Panc1 (cell line): ENCODE measurements around the gene ATP1B3.

Source experiments
- POLR2AphosphoS5 ChIP-seq: IDR thresholded peaks from 2 replicates; pipeline ENCODE4 v1.6.1; 2012; ENCODE audit warnings: mild to moderate bottlenecking, low read depth, low read length, moderate library complexity
- SIN3A ChIP-seq: IDR thresholded peaks from 2 replicates; pipeline ENCODE4 v1.6.1; 2012; ENCODE audit warnings: low read depth, mild to moderate bottlenecking, low read length, moderate library complexity, borderline replicate concordance; ENCODE audit not compliant: insufficient read depth
- TCF7L2 ChIP-seq: IDR thresholded peaks from 2 replicates; pipeline ENCODE4 v1.6.1; 2011; ENCODE audit warnings: mild to moderate bottlenecking, low read depth, low read length, inconsistent platforms
- TF ChIP-seq, protein P1 (sequence below): fragments of 450-650 bp; IDR thresholded peaks from 2 replicates; pipeline ENCODE4 v1.5.1; 2017; ENCODE audit warnings: mild to moderate bottlenecking
- TF ChIP-seq, protein P2 (sequence below), 2 experiments: IDR thresholded peaks; 2 replicates each; pipeline ENCODE4 v1.6.1; 2011 to 2012; ENCODE audit warnings: low read depth in 2 of 2, control low read depth in 1 of 2, low read length in 1 of 2, mild to moderate bottlenecking in 1 of 2, moderate library complexity in 1 of 2; ENCODE audit not compliant: insufficient read depth in 1 of 2

DNA sequence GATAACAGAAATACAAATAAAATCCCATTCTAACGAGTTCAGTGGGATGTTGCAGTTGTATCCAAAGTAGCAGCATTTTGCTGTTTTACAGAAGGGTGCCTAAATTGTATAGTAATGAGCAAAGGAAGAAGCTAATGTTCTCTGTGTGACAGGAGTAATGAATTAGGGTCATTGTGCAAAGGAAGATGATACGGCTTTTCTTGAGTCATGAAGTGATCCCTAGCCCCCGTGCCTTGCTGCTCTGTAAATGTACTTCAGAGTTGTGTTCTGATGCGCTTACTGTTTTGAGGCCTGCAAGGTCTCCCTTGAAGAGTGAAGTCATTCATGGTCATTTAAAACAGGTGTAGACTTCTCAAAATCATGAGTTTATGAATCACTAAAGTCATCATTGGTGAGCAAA lies 37.9 kb downstream of the ATP1B3 start:
- TF ChIP-seq, protein P1, sequence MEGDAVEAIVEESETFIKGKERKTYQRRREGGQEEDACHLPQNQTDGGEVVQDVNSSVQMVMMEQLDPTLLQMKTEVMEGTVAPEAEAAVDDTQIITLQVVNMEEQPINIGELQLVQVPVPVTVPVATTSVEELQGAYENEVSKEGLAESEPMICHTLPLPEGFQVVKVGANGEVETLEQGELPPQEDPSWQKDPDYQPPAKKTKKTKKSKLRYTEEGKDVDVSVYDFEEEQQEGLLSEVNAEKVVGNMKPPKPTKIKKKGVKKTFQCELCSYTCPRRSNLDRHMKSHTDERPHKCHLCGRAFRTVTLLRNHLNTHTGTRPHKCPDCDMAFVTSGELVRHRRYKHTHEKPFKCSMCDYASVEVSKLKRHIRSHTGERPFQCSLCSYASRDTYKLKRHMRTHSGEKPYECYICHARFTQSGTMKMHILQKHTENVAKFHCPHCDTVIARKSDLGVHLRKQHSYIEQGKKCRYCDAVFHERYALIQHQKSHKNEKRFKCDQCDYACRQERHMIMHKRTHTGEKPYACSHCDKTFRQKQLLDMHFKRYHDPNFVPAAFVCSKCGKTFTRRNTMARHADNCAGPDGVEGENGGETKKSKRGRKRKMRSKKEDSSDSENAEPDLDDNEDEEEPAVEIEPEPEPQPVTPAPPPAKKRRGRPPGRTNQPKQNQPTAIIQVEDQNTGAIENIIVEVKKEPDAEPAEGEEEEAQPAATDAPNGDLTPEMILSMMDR, result no peak
- TF ChIP-seq, protein P2, sequence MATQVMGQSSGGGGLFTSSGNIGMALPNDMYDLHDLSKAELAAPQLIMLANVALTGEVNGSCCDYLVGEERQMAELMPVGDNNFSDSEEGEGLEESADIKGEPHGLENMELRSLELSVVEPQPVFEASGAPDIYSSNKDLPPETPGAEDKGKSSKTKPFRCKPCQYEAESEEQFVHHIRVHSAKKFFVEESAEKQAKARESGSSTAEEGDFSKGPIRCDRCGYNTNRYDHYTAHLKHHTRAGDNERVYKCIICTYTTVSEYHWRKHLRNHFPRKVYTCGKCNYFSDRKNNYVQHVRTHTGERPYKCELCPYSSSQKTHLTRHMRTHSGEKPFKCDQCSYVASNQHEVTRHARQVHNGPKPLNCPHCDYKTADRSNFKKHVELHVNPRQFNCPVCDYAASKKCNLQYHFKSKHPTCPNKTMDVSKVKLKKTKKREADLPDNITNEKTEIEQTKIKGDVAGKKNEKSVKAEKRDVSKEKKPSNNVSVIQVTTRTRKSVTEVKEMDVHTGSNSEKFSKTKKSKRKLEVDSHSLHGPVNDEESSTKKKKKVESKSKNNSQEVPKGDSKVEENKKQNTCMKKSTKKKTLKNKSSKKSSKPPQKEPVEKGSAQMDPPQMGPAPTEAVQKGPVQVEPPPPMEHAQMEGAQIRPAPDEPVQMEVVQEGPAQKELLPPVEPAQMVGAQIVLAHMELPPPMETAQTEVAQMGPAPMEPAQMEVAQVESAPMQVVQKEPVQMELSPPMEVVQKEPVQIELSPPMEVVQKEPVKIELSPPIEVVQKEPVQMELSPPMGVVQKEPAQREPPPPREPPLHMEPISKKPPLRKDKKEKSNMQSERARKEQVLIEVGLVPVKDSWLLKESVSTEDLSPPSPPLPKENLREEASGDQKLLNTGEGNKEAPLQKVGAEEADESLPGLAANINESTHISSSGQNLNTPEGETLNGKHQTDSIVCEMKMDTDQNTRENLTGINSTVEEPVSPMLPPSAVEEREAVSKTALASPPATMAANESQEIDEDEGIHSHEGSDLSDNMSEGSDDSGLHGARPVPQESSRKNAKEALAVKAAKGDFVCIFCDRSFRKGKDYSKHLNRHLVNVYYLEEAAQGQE (IDR thresholded peaks at IDR 0.05; ENCODE audit: insufficient read depth in 1 of 2, low read depth in 2 of 2, low read length in 1 of 2), result no peak
- TF ChIP-seq POLR2AphosphoS5 (no peak), SIN3A (no peak), TCF7L2 (no peak)
